HT1080 (cell line): ENCODE measurements around the gene SLC2A2. TPM values are rescaled to one million over a fixed set of nuclear protein-coding genes. Genes with fewer than 3 reads are reported as not detected.

Experiments
- DNase-seq: peaks from one replicate; pipeline ENCODE4 v3.0.0-alpha.2; 2015; ENCODE audit warnings: low read depth
- total RNA-seq: library from RNA; depleted of rRNA; stranded (reverse); fragments of >200 nt; shearing (Covaris generic); gene quantifications from 2 replicates; pipeline ENCODE4 v1.2.3, GENCODE V29; 2014

Gene SLC2A2
- total RNA-seq, 1 experiment from 2014 or later: not detected

DNA sequence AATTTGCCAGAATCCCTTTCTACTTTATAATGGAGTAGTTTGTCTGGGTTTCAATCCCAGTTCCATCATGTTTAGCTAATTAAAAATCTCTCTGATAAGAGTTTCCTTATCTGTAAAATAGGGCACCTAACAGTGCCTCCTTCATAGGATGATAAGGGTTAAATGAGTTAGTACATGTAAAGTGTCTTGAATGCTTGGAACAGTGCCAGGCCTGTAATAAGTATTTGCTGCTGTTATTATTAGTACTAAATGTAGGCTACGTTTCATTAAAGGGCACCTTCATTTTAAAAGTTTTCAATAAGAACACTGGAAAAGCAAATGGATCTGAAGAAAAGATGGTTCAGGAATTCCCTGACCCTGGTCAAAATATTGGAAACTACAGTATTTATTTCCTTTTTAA lies 11.8 kb upstream of the SLC2A2 start:
- DNase-seq: no peak

- DNase-seq: peak; percentile 73
Observed at GRCh38 chr3:171028779-171029232, 2.3 kb upstream of the SLC2A2 start.

DNA sequence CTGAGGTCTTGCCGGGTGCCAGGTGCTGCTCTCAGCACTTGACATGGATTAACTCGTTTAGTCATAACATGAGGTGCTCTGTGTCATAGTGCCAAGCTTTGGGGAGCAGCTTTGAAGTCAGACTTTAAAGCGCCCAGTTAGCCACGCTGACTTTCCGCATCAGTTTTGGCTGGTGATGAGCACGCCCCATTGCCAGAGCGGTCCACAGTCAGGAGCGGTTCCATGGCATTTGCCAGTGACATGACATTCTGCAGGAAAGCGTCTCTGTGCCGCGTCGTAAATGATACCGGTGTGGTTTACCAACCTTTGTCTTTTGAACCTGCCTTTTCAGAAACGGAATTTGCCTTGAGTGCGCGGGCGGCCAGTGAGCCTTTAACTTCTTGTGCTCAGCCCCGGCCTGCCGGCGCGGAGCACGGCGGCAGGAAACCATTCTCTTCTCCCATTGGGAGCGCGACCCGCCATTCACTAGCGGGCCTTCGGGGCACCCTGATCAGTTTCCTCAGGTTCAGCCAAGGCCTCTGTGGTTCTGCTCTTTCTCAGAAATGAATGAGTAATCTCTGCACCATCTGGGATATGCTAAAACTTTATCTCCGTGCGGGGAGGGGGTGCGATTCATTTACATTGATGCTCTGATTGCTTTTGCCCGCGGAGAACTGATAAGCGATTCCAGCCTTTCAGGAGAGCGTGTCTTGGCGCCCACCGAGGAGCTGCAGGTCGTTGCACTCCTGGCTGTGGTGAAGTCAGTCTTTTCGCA lies 1.7 kb upstream of the SLC2A2 start:
- DNase-seq: peak; percentile 29

DNA sequence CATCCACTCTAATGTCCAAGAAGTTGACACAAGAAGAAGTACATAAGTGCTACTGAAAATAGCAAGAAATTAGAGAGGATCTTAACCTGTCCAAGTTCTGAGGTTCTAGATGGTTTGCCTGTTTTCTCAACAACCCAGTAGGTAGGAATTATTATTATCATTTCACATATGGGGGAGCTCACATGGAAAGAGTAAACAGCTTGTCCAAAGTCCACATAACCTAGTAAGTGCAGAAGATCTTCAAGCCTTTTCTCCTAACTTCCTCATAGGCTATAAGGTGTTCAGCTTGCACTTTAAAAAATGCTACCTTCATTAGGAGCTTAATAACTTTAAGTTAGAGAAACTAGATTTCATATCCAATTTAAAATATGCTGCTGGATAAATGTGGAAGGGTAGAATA lies 3.0 kb downstream of the SLC2A2 start:
- DNase-seq: no peak

- DNase-seq: no peak
Observed at GRCh38 chr3:171021377-171021776, 5.1 kb downstream of the SLC2A2 start.

DNA sequence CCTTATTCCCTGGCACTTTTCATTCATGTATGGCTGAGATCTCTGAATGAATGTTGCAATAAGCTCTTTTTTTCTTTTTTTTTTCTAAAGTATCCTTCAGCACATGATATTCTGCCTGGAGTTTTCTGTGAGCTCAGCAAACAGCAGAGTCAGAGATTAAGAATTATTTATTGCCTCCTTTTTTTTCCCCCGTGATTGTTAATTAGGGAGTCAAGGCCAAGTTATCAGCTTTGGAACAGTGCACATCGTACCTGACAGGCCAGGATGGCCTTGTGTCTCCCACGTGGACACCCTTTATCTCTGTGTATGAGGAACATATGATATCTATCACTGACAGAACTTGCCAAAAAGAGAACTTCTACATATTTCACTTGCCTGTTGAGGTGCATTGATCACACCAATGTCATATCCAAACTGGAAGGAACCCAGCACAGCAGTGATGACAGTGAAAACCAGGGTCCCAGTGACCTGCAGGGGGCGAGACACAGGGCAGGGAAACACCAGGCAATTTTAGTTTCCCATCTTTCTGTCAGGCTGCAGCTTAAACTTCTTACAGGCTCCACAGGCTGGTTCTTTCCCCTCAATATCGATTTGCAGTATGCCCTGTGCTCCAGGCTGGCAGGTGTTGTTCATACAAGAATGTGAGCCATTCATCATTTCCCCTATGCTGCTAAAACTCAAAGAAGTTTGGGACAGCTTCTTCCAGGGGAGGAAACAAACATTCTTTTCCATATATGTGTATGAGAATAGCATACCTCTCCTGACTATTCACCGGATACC lies 8.2 kb downstream of the SLC2A2 start:
- no peak for DNase-seq

GRCh38 chr3:171013822-171014748 lies 12.4 kb downstream of the SLC2A2 start:
- DNase-seq: no peak

- DNase-seq: no peak
Observed at GRCh38 chr3:171011873-171012336, 14.6 kb downstream of the SLC2A2 start.

GRCh38 chr3:171011109-171011872 lies 15.2 kb downstream of the SLC2A2 start:
- DNase-seq: no peak

GRCh38 chr3:171007316-171007715 lies 19.2 kb downstream of the SLC2A2 start:
- DNase-seq: no peak

- no peak for DNase-seq
Observed at GRCh38 chr3:171005648-171006047, 20.9 kb downstream of the SLC2A2 start.

- DNase-seq: peak; percentile 81
Observed at GRCh38 chr3:171001957-171002694, 24.4 kb downstream of the SLC2A2 start.

DNA sequence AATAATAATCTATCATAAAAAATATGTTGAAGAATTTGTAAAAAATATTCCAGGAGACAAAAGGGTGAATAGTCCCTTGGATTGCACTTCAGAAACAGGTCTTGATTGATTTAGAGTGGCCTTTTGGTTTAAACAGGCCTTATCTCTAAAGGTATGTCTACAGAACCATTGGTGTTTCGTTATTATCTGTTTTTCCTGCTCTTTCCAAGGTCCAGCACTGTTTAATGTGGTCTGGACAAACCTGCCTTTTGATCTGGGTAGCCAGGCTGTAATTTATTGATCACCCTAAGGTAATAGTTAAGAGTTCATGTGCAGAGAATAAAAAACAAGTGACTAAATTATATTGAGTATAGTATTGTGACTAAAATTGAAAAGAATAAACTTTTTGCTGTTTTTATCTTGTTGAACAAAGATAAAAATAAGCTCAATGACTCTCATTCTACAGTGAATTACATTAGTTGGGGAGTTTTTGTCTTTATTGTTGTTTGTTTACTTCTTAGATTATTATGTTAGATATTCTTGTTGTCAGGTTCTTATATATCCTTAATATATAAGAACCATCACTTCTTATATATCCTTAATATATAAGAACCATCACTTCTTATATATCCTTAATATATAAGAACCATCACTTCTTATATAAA lies 25.1 kb downstream of the SLC2A2 start:
- no peak for DNase-seq

DNA sequence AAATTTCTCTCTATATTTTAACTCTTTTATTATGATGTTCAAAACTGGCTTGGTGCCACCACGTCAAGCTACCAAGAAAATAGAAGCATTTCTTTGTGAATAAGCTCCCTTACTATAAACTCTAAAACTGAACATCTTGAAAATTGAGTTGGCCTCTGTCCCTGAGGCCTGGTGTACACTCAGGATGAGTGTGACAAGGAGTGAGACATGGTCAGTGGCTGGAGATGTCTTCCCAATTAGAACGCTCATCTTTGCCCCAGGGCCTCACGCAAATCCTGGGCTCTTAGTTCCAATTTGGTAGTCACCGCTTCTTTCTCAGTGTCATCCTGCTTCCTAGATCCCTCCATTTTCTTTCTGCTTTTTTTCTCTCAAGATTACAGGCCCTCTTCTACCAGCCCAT lies 26.2 kb downstream of the SLC2A2 start:
- DNase-seq: no peak

DNA sequence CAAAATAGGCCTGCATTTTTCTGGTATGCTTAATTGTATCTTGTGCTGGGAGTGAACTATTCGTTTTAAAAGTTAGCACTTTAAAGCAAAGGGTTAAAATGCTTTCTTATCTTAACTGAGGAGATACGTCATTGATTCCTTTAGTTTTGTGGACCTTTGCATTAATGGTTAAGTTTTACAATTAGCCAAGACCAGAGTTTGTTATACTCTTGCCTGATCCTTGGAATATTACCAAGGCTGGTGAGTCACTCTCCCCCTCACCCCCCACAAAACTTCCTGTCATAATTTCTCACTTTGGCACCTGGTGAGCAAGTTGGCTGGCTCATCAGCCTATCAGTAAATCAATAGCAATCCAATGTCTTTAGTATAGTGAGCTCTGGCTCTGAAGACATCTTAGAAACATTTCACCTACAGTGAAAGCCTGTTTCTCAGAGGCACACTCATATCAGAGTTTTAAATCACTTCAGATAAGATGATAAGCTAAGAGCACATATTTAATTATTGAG lies 26.7 kb downstream of the SLC2A2 start:
- DNase-seq: peak; percentile 93

GRCh38 chr3:170997961-170998913 lies 28.3 kb downstream of the SLC2A2 start:
- DNase-seq: peak; percentile 26

DNA sequence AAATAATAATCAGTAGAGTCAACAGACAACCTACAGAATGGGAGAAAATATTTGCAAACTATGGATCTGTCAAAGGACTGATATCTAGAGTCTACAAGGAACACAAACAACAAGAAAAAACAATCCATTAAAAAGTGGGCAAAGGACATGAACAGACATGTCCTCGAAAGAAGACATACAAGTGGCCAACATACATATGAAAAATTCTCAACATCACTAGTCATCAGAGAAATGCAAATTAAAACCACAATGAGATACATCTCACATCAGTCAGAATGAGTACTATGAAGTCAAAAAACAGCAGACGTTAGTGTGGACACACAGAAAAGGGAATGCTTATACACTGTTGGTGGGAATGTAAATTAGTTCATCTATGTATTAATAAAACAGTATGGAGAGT lies 33.7 kb downstream of the SLC2A2 start:
- peak; percentile 85 for DNase-seq

DNA sequence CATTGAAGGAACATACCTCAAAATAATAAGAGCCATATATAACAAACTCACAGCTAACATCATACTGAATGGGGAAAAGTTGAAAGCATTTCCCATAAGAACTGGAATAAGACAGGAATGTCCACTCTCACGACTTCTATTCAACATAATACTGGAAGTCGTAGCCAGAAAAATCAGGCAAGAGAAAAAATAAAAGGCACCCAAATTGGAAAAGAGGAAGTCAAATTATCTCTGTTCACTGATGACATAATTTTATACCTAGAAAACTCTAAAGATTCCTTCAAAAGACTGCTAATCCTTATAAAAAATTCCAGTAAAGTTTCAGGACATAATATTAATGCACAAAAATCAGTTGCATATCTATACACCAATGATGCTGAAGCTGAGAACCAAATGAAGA lies 34.9 kb downstream of the SLC2A2 start:
- DNase-seq: no peak
